Suppressor macrophage (primary cell): ENCODE results near the gene RUNX2.

Experiments
- DNase-seq, 4 experiments: peaks; one replicate each; pipeline ENCODE4 v3.0.0-alpha.2; 2020 to 2022

RUNX2 gene

GRCh38 chr6:45434381-45434700 is 106.2 kb downstream of the RUNX2 start:
- DNase-seq, result peak in 2 of 4 experiments; percentile 43

GRCh38 chr6:45436544-45437438 is 108.7 kb downstream of the RUNX2 start:
- peak; percentile 66 to 90 (median 82) for DNase-seq

- no peak for DNase-seq
Observed at GRCh38 chr6:45437439-45437815, 109.3 kb downstream of the RUNX2 start.

- no peak for DNase-seq
Observed at GRCh38 chr6:45438151-45438550, 110.0 kb downstream of the RUNX2 start.

- DNase-seq, result no peak
Observed at GRCh38 chr6:45438849-45439406, 110.8 kb downstream of the RUNX2 start.

GRCh38 chr6:45439459-45439858 is 111.3 kb downstream of the RUNX2 start:
- no peak for DNase-seq

- DNase-seq, result no peak
Observed at GRCh38 chr6:45439861-45440388, 111.8 kb downstream of the RUNX2 start.

- peak in 3 of 4 experiments; percentile 21 to 75 (median 70) for DNase-seq
Observed at GRCh38 chr6:45441851-45442453, 113.8 kb downstream of the RUNX2 start.

- DNase-seq, result no peak
Observed at GRCh38 chr6:45442716-45443115, 114.6 kb downstream of the RUNX2 start.

GRCh38 chr6:45445364-45445748 is 117.2 kb downstream of the RUNX2 start:
- DNase-seq, result peak in 2 of 4 experiments; percentile 19 to 30

- peak; percentile 84 to 97 (median 94) for DNase-seq
Observed at GRCh38 chr6:45445749-45446549, 117.8 kb downstream of the RUNX2 start.

- DNase-seq, result no peak
Observed at GRCh38 chr6:45447005-45447404, 118.9 kb downstream of the RUNX2 start.

GRCh38 chr6:45447716-45448115 is 119.6 kb downstream of the RUNX2 start:
- DNase-seq, result no peak

- DNase-seq, result no peak
Observed at GRCh38 chr6:45448417-45449389, 120.6 kb downstream of the RUNX2 start.

- no peak for DNase-seq
Observed at GRCh38 chr6:45450132-45450531, 122.0 kb downstream of the RUNX2 start.

- DNase-seq, result no peak
Observed at GRCh38 chr6:45450831-45451230, 122.7 kb downstream of the RUNX2 start.

- peak in 3 of 4 experiments; percentile 40 to 78 (median 71) for DNase-seq
Observed at GRCh38 chr6:45454008-45454911, 126.1 kb downstream of the RUNX2 start.

- no peak for DNase-seq
Observed at GRCh38 chr6:45455408-45455807, 127.3 kb downstream of the RUNX2 start.

- no peak for DNase-seq
Observed at GRCh38 chr6:45457141-45457540, 129.0 kb downstream of the RUNX2 start.

GRCh38 chr6:45458672-45459071 is 130.5 kb downstream of the RUNX2 start:
- DNase-seq, result no peak
